ENCODE results near the gene STK32B.

Gene STK32B

GRCh38 chr4:5462896-5463295, 411.6 kb downstream of the STK32B start:
- Histone ChIP-seq H3K9me3 (ENCODE audit: insufficient read depth, low read depth, low read length) (no peaks in the 10 kb centered on the region), H3K27me3 (ENCODE audit: insufficient read depth, low read length) (no peaks in the 10 kb centered on the region), H3K27ac (ENCODE audit: low read depth, low read length) (no peak overlapping the region), H3K4me3 (ENCODE audit: low read length) (no peak overlapping the region), H3K9ac (ENCODE audit: low read depth, low read length) (no peak overlapping the region), H3K4me1 (ENCODE audit: insufficient read depth, low read length) (no peaks in the 10 kb centered on the region), H3K36me3 (ENCODE audit: insufficient read depth, low read length) (no peaks in the 10 kb centered on the region)
- WGBS, result 88% methylated on average over 14 of the region's 14 CpGs

- Histone ChIP-seq H3K4me1 (ENCODE audit: insufficient read depth, low read length) (no peaks in the 10 kb centered on the region), H3K36me3 (ENCODE audit: insufficient read depth, low read length) (no peaks in the 10 kb centered on the region)
- WGBS, result 90% methylated on average over 1 of the region's 1 CpG
Measured at GRCh38 chr4:5463361-5463760, 412.1 kb downstream of the STK32B start.

GRCh38 chr4:5463936-5464650, 412.8 kb downstream of the STK32B start:
- no peaks in the 10 kb centered on the region for H3K36me3 ChIP-seq (ENCODE audit: insufficient read depth, low read length)
- WGBS, result 85% methylated on average over 15 of the region's 15 CpGs
- no peak overlapping the region for H3K27ac ChIP-seq (ENCODE audit: low read depth, low read length)
- H3K9ac ChIP-seq (ENCODE audit: low read depth, low read length), result no peak overlapping the region
- no peaks in the 10 kb centered on the region for H3K9me3 ChIP-seq (ENCODE audit: insufficient read depth, low read depth, low read length)
- no peaks in the 10 kb centered on the region for H3K4me1 ChIP-seq (ENCODE audit: insufficient read depth, low read length)
- H3K27me3 ChIP-seq (ENCODE audit: insufficient read depth, low read length), result no peaks in the 10 kb centered on the region
- H3K4me3 ChIP-seq (ENCODE audit: low read length), result no peak overlapping the region

More at GRCh38 chr4:5463361-5463760, 412.1 kb downstream of the STK32B start:
- H3K27ac ChIP-seq (ENCODE audit: low read depth, low read length), result no peak overlapping the region
- no peaks in the 10 kb centered on the region for H3K9me3 ChIP-seq (ENCODE audit: insufficient read depth, low read depth, low read length)
- no peak overlapping the region for H3K9ac ChIP-seq (ENCODE audit: low read depth, low read length)
- H3K27me3 ChIP-seq (ENCODE audit: insufficient read depth, low read length), result no peaks in the 10 kb centered on the region
- H3K4me3 ChIP-seq (ENCODE audit: low read length), result no peak overlapping the region

GRCh38 chr4:5465529-5465928, 414.2 kb downstream of the STK32B start:
- no peaks in the 10 kb centered on the region for H3K36me3 ChIP-seq (ENCODE audit: insufficient read depth, low read length)
- WGBS, result 93% methylated on average over 4 of the region's 4 CpGs

GRCh38 chr4:5465956-5466355, 414.7 kb downstream of the STK32B start:
- Histone ChIP-seq H3K27me3 (ENCODE audit: insufficient read depth, low read length) (no peaks in the 10 kb centered on the region), H3K27ac (ENCODE audit: low read depth, low read length) (no peak overlapping the region), H3K4me3 (ENCODE audit: low read length) (no peak overlapping the region), H3K36me3 (ENCODE audit: insufficient read depth, low read length) (no peaks in the 10 kb centered on the region), H3K4me1 (ENCODE audit: insufficient read depth, low read length) (no peaks in the 10 kb centered on the region), H3K9ac (ENCODE audit: low read depth, low read length) (no peak overlapping the region), H3K9me3 (ENCODE audit: insufficient read depth, low read depth, low read length) (no peaks in the 10 kb centered on the region)
- 76% methylated on average over 9 of the region's 9 CpGs for WGBS

More at GRCh38 chr4:5465529-5465928, 414.2 kb downstream of the STK32B start:
- no peaks in the 10 kb centered on the region for H3K9me3 ChIP-seq (ENCODE audit: insufficient read depth, low read depth, low read length)
- no peaks in the 10 kb centered on the region for H3K4me1 ChIP-seq (ENCODE audit: insufficient read depth, low read length)
- no peak overlapping the region for H3K9ac ChIP-seq (ENCODE audit: low read depth, low read length)
- no peaks in the 10 kb centered on the region for H3K27me3 ChIP-seq (ENCODE audit: insufficient read depth, low read length)
- no peak overlapping the region for H3K27ac ChIP-seq (ENCODE audit: low read depth, low read length)
- no peak overlapping the region for H3K4me3 ChIP-seq (ENCODE audit: low read length)

- Histone ChIP-seq H3K27ac (ENCODE audit: low read depth, low read length) (no peak overlapping the region), H3K4me3 (ENCODE audit: low read length) (no peak overlapping the region), H3K27me3 (ENCODE audit: insufficient read depth, low read length) (no peaks in the 10 kb centered on the region), H3K9me3 (ENCODE audit: insufficient read depth, low read depth, low read length) (no peaks in the 10 kb centered on the region), H3K36me3 (ENCODE audit: insufficient read depth, low read length) (no peaks in the 10 kb centered on the region), H3K9ac (ENCODE audit: low read depth, low read length) (no peak overlapping the region), H3K4me1 (ENCODE audit: insufficient read depth, low read length) (no peaks in the 10 kb centered on the region)
- 88% methylated on average over 13 of the region's 13 CpGs for WGBS
Measured at GRCh38 chr4:5467111-5467510, 415.8 kb downstream of the STK32B start.

GRCh38 chr4:5469151-5469775, 418.0 kb downstream of the STK32B start:
- no peaks in the 10 kb centered on the region for H3K36me3 ChIP-seq (ENCODE audit: insufficient read depth, low read length)
- H3K9me3 ChIP-seq (ENCODE audit: insufficient read depth, low read depth, low read length), result no peaks in the 10 kb centered on the region
- H3K27me3 ChIP-seq (ENCODE audit: insufficient read depth, low read length), result no peaks in the 10 kb centered on the region
- H3K4me1 ChIP-seq (ENCODE audit: insufficient read depth, low read length), result no peaks in the 10 kb centered on the region
- no peak overlapping the region for H3K4me3 ChIP-seq (ENCODE audit: low read length)
- 92% methylated on average over 8 of the region's 8 CpGs for WGBS
- H3K27ac ChIP-seq (ENCODE audit: low read depth, low read length), result no peak overlapping the region
- H3K9ac ChIP-seq (ENCODE audit: low read depth, low read length), result no peak overlapping the region

- Histone ChIP-seq H3K27me3 (ENCODE audit: insufficient read depth, low read length) (no peaks in the 10 kb centered on the region), H3K27ac (ENCODE audit: low read depth, low read length) (no peak overlapping the region), H3K9ac (ENCODE audit: low read depth, low read length) (no peak overlapping the region), H3K4me3 (ENCODE audit: low read length) (no peak overlapping the region), H3K9me3 (ENCODE audit: insufficient read depth, low read depth, low read length) (no peaks in the 10 kb centered on the region), H3K36me3 (ENCODE audit: insufficient read depth, low read length) (no peaks in the 10 kb centered on the region), H3K4me1 (ENCODE audit: insufficient read depth, low read length) (no peaks in the 10 kb centered on the region)
- 93% methylated on average over 5 of the region's 5 CpGs for WGBS
Measured at GRCh38 chr4:5469861-5470260, 418.6 kb downstream of the STK32B start.

GRCh38 chr4:5470318-5471198, 419.3 kb downstream of the STK32B start:
- Histone ChIP-seq H3K27ac (ENCODE audit: low read depth, low read length) (no peak overlapping the region), H3K36me3 (ENCODE audit: insufficient read depth, low read length) (no peaks in the 10 kb centered on the region), H3K27me3 (ENCODE audit: insufficient read depth, low read length) (no peaks in the 10 kb centered on the region), H3K9me3 (ENCODE audit: insufficient read depth, low read depth, low read length) (no peaks in the 10 kb centered on the region), H3K9ac (ENCODE audit: low read depth, low read length) (no peak overlapping the region), H3K4me3 (ENCODE audit: low read length) (no peak overlapping the region), H3K4me1 (ENCODE audit: insufficient read depth, low read length) (no peaks in the 10 kb centered on the region)
- 86% methylated on average over 13 of the region's 13 CpGs for WGBS

- 92% methylated on average over 7 of the region's 7 CpGs for WGBS
- H3K36me3 ChIP-seq (ENCODE audit: insufficient read depth, low read length), result no peaks in the 10 kb centered on the region
- H3K9ac ChIP-seq (ENCODE audit: low read depth, low read length), result no peak overlapping the region
- H3K4me1 ChIP-seq (ENCODE audit: insufficient read depth, low read length), result no peaks in the 10 kb centered on the region
- H3K27ac ChIP-seq (ENCODE audit: low read depth, low read length), result no peak overlapping the region
- H3K4me3 ChIP-seq (ENCODE audit: low read length), result no peak overlapping the region
- no peaks in the 10 kb centered on the region for H3K27me3 ChIP-seq (ENCODE audit: insufficient read depth, low read length)
- H3K9me3 ChIP-seq (ENCODE audit: insufficient read depth, low read depth, low read length), result no peaks in the 10 kb centered on the region
Measured at GRCh38 chr4:5471206-5471605, 419.9 kb downstream of the STK32B start.

- no peaks in the 10 kb centered on the region for H3K36me3 ChIP-seq (ENCODE audit: insufficient read depth, low read length)
- H3K4me1 ChIP-seq (ENCODE audit: insufficient read depth, low read length), result no peaks in the 10 kb centered on the region
- WGBS, result 95% methylated on average over 7 of the region's 7 CpGs
- H3K9ac ChIP-seq (ENCODE audit: low read depth, low read length), result no peak overlapping the region
- H3K27me3 ChIP-seq (ENCODE audit: insufficient read depth, low read length), result no peaks in the 10 kb centered on the region
- H3K9me3 ChIP-seq (ENCODE audit: insufficient read depth, low read depth, low read length), result no peaks in the 10 kb centered on the region
- no peak overlapping the region for H3K27ac ChIP-seq (ENCODE audit: low read depth, low read length)
- H3K4me3 ChIP-seq (ENCODE audit: low read length), result no peak overlapping the region
Measured at GRCh38 chr4:5471691-5472090, 420.4 kb downstream of the STK32B start.

All from HUES64 (cell line).